ENCODE results near the gene DAAM2.

DNA sequence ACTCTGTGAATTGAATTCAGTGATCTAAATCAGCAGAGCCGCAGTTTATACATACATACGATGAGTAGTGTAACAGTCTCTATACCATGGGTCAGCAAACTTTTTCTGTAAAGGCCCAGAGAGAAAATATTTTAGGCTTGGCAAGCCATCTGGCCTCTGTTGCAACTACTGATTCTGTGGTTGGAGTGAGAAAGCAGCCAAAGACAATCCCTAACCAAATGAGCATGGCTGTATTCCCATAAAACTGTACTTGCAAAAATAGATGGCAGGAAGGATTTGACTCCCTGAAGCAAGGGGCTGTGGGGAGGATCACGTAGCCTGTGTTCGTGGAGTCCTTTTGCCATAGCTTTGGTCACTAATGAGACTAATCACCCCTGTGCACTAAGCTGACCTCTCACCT lies 160.0 kb downstream of the DAAM2 start:
- TF ChIP-seq, protein P1, sequence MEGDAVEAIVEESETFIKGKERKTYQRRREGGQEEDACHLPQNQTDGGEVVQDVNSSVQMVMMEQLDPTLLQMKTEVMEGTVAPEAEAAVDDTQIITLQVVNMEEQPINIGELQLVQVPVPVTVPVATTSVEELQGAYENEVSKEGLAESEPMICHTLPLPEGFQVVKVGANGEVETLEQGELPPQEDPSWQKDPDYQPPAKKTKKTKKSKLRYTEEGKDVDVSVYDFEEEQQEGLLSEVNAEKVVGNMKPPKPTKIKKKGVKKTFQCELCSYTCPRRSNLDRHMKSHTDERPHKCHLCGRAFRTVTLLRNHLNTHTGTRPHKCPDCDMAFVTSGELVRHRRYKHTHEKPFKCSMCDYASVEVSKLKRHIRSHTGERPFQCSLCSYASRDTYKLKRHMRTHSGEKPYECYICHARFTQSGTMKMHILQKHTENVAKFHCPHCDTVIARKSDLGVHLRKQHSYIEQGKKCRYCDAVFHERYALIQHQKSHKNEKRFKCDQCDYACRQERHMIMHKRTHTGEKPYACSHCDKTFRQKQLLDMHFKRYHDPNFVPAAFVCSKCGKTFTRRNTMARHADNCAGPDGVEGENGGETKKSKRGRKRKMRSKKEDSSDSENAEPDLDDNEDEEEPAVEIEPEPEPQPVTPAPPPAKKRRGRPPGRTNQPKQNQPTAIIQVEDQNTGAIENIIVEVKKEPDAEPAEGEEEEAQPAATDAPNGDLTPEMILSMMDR (IDR thresholded peaks at IDR 0.05), result no peak
- TF ChIP-seq POLR2A (IDR thresholded peaks at IDR 0.05) (no peak), POLR2AphosphoS5 (IDR thresholded peaks at IDR 0.05; ENCODE audit: insufficient read depth in 1 of 2, low read depth in 1 of 2) (no peak)

Data from vagina (tissue), 2 donors.